Measurements from ENCODE around the gene SLC6A16.

GRCh38 chr19:49364083-49364737 lies 39.2 kb upstream of the SLC6A16 start:
- TF ChIP-seq CTCF (IDR thresholded peaks at IDR 0.05) (no peak), EZH2 (IDR thresholded peaks at IDR 0.05) (no peak), EZH2phosphoT487 (IDR thresholded peaks at IDR 0.05) (no peak)

All from neural progenitor cell (in vitro differentiated cells).